ENCODE results near the gene PDAP1.

GRCh38 chr7:99397297-99397983, 11.0 kb downstream of the PDAP1 start:
- TF ChIP-seq CTCF (conservative IDR thresholded peaks at IDR 0.05 in 1 of 2, IDR thresholded peaks at IDR 0.05 in 1 of 2; ENCODE audit: extremely low read depth in 1 of 2, insufficient read depth in 1 of 2, low read depth in 1 of 2, low read length in 2 of 2) (no peak), EZH2 (IDR thresholded peaks at IDR 0.05; ENCODE audit: borderline replicate concordance, low read length) (no peak)
